GM21825 (cell line): ENCODE measurements around the gene EXD3.

Experiments used
- ATAC-seq: cut with Tn5 transposase; IDR thresholded peaks from one replicate; pipeline ENCODE4 v1.9.1; 2021; ENCODE audit warnings: mild to moderate bottlenecking, moderate library complexity; ENCODE audit not compliant: unreplicated experiment

EXD3 gene

DNA sequence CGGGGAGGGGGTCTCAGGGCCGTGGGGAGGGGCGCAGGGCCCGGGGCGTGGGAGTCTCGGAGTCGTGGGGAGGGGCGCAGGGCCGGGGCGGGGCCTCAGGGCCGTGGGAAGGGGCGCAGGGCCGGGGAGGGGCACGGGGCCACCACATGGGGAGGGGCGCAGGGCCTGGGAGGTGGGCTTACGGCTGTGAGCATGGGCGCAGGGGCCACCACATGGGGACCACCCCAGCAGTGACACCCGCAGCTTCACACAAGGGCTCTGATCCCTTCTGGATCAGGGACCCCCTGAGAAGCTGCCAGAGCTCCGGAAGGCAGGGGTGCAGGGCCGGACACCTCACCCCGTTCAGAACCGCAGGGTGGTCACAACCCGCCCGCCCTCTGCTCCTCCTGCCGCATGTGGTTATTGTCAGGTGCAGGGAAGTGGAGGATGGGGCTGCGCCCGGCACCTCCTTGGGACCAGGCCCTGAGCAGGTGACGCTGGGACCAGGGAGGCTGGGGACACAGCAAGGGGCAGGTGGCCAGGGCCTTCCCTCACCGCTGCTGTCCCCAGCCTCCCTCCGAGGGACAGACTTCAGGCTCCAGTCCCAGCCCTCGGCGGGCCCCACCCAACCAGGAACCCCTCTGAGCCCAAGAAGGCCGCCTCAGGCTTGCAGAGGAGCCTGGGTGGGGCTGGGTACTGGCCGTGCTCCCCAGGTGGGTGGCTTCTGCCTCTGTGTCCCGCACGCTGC lies 53.7 kb downstream of the EXD3 start:
- ATAC-seq = no peak

DNA sequence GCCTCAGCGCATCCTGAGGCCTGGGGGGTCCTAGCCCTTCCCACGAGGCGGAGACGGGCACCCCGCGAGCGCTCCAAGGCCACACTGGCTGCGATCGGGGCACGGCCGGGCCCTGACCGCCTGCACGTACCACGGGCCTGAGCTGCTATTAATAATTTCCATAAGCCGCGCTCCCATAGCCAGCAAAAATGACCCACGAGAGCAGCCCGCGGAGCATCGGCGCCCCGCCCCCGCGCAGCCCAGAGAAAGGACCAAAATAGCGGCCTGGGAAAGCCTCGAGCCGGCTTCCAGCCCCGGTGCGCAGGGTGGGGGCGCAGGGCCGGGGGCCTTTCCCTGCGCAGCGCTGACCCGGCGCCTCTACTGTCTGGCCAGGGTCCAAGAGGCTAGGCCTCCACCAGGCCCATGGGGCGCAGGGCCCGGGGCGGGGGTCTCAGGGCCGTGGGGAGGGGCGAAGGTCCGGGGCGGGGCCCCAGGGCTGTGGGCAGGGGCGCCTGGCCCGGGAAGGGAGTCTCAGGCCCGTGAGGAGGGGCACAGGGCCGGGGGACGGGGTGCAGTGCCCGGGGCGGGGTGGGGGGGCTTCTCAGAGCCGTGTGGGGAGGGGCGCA lies 54.4 kb downstream of the EXD3 start:
- no peak for ATAC-seq

DNA sequence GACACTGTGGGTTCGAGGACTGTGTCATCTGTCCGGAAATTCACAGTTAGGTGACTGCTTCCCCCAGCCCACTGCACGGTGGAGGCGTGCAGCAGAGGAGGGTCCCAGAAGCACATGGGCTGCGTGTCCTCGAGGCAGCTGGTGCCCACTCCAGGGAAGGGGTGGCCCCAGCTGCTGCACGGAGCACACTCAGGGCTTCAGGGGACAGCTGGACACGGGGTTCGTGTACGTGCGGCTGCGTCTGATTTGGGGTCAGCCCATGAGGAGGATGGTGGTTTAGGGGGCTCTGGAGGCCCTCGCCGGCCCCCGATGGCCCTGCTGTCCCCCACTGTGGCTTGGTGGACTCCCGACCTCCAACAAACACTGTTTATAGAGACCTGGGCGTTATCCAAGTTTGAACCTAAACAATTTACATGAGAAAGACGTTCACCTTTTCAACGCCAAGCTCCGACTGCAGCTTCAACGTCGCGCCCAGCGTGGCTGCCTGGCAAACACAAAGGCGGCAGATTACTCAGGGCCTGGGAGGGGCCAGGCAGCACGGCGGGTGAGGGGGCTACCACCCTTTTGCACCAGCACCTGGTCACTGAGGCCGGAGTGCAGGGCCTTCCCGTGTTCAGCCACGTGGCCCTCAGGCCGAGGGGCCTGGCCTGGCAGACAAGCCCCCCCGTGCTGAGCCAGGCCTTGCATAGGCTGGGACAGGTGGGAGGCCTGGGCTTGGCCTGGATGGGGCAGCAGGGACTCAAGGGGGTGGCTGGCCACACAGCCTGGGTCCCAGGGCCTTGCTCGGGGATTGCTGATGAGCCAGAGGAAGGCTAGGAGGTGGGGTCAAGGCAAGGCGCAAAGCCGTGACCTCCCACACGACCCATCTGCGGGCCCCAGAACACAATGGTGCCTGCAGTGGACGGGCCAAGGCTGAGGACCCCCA lies 55.2 kb downstream of the EXD3 start:
- no peak for ATAC-seq

DNA sequence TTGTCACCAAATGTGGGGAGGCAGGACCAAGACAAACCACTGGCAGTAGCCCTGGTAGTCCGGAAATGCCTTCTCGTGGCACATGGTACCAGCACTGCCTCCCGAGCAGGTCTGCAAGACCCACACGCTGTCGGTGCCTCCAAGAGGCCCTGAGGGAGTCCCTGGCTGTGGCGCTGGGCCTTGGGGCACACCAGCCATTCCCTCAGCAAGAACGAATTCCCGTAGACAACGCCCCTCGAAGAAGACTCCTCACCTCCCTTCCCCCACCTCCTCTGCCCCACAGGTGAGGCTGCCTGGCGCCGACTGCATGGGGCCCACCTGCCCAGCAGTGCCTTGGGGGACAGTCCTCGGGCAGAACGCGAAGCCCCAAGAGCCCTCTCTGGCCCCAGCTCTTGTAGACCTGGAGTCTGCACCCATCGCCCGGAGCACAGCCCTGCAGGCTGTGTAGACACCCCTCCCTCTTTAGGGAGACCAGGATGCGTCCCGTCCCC lies 56.0 kb downstream of the EXD3 start:
- ATAC-seq = no peak

DNA sequence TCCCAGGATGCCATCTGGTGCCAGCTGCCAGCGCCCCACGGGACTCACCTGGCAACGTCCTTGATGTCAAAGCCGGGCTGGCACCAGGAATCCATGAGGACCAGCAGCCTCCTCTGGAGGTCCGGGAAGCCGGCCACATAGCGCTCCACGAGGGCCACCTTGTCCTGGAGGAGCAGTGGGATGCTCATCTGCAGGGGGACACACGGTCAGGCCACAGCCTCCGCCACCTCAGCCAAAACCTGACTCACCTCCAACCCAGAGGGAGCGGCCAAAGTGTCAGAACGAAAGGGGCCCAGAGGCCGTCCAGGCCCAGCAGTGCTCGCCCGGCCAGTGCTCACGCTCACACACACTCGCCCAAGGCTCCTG lies 56.5 kb downstream of the EXD3 start:
- ATAC-seq = no peak

DNA sequence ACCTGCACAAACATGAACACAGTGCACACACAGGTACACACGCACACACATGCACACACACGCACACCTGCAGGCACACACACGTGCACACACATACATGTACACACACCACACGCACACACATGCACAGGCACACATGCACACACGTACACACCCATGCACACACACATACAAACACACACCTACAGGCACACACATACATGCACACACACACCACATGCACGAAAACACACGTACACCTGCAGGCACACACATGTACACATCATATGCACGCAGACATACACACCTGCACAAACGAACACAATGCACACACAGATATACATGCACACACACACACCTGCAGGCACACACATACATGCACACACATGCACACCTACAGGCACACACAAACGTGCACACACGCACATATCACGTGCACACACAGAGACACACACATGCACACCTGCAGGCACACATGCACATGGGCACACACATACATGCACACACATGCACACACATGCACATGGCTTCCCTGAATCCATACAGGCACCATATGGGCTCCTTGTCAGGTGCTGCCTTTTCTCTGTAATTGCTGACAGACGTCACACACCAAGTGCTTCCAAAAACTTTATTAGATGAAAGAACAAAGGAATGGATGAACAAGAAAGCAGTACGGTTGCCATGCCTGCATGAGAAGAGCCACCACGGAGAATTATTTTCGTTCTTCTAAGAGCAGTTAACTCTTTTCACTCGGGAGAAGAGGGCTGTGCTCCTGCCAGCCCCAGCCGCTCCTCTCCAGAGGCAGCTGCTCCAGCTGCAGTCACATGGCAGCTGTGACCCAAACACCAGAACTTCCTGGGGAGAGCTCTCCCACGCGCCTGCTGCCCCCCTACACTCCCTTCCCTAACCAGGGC lies 57.2 kb downstream of the EXD3 start:
- ATAC-seq = no peak

DNA sequence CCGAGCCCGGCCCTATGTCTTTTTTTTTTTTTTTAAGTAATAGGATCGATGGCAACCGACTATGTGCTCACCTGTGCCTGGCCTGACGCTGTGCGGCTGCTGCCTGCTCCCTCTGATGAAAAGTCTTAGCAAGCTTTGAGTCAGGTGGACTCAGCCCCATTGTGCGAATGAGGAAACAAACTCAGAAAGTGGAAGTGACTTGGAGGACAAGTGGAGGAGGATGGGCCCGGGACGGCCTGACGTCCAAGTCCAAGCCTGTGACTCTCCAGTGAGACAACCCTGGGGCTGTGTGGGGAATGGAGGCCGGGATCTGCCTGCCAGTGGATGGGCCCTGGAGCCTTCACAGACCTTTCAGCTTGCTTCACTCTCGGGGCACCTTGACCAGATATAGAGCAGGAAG lies 57.9 kb downstream of the EXD3 start:
- ATAC-seq = no peak

DNA sequence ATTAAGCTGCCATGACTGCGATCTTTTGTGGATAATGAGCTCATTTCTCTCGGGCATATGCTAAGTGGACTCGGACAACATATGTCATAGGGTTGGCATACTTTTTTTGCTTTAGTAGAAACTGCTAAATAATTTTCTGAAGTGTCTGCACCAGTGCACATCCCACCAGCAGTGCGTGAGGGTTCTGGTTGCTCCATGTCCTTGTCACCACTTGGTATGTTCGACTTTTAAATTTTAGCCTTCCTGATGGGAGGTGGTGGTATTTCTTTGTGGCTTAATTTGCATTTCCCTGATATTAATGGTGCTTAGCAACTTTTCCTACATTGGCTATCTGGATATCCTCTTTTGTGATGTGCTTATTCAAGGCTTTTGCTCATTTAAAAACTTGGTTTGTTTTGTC lies 63.1 kb downstream of the EXD3 start:
- no peak for ATAC-seq

DNA sequence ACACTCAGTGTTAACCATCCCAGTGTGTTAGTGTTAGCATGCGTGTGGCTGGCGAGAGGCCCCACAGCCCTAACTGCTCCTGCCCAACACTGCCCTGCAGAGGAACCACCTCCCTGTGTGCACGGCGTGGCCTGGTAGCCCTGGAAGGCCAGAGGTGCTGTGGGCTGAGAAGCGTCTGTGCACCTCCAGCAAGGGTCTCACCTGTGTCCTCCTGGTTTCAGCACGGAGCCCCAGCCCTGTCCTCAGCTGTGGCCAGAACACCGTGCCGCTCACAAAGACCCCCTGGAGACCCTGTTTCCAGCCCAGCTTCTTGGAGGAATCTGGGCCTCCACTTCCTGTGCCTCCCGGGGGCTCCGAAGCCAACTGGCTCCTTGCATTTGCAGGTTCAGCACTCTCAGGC lies 64.8 kb downstream of the EXD3 start:
- ATAC-seq = no peak

DNA sequence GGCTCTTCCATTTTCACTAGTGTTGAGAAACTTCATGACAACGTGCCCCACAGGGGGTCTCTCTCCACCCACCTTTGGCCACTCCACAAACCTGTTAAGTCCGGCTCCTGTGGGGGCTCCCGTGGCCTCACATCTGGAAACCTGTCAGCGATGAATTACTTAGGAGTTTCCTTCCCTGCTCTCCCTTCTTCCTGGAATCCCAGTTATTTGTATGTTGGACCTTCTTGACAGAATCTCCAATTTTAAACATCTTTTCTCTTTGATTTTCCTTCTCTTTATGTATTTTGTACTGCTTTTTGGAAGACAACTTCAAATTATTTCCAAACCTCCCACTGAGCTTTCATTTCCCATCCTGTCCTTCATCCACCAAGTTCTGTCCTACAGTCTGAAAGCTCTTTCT lies 65.8 kb downstream of the EXD3 start:
- no peak for ATAC-seq

DNA sequence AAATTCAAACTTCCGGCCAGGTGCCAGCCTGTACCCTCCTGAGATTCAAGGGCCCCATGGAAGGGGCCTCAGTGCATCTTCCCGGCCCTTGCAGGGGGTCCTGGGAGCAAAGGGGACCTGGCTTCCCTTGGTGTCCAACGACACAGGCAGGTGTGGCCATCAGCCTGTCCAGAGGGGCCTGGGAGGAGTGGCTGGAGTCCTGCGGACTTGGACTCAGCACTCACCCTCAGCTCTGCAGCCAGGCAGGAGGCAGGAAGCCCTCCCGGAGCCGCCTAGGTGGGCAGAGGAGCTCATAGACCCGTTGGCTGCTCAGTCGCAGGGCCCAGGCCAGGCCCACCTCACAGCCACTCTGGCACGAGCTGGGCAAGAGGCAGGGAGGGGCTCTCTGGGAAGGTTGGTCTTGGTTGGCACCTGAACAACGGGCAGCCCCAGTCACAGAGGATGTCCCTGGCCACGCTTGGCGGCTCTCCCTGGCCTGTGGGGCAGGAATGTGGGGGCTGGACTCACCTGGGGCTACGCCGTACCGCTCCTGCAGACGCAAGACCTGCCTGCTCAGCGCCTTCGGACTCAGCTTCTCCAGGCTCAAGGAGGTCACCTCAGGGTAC lies 67.1 kb downstream of the EXD3 start:
- ATAC-seq = no peak

DNA sequence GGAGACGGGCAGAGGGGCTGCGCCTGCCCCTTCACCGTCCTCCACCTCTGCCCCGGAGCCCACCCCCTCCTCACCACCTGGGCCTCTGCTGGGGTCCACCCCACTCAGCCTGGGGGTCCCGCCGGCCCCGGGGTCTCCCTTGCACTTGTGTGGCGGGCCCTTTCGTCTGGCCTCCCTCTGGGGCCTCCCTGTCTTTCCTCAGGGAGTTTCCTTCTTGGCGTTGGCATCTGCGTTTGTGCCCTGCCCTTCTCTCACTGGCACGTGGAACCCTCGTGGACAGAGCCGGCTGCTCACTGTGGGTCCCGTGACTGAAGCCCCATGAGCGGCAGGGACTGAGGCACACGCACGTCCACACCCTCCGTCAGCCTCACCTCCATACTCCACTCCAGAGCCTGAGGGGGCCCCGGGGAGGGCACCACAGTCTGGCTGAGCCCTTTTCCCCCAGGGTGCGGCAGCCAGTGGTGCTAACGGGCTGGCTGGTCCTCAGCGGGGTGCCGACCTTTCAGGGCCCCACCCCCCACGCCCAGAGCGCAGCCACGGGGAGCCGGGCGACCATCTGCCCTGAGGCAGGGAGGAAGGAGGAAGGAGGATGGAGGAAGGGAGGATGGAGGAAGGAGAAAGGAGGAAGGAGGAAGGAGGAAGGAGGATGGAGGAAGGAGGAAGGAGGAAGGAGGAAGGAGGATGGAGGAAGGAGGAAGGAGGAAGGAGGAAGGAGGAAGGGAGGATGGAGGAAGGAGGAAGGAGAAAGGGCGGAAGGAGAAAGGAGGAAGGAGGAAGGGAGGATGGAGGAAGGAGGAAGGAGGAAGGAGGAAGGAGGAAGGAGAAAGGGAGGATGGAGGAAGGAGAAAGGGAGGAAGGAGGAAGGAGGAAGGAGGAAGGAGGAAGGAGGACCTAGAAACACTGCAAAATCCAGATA lies 67.9 kb downstream of the EXD3 start:
- no peak for ATAC-seq

DNA sequence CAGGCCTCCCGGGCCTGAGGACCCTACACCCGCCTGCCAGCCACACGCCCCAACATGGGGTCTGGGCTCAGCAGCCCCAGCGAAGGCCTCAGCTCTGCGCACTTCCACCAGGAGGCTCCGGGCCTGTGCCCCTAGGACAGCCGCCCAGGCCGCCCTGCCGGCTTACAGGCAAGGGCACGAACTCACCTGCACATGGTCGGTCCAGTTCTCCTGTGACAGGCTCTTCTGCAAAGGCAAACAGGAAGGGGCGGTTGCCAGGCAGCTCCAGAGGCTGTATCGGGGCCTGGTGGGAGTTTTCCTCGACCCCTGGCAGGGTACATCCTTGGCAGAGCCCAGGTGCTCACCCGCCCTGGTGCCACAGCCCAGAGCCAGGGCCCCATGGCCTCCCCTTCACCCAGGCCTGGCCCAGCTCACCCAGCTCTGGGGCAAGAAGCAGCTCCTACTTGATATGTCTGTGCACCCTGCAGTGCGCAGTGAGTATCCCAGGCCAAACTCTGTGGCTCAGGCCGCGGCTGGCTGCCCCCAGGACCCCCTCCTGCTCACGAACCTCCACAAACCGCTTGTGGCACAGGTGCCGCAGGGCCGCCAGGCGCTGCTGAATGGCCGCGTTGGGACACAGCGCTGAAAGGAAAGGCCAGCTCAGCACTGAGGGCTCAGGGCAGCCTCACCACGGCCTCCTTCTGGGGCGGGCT lies 68.7 kb downstream of the EXD3 start:
- ATAC-seq = no peak

DNA sequence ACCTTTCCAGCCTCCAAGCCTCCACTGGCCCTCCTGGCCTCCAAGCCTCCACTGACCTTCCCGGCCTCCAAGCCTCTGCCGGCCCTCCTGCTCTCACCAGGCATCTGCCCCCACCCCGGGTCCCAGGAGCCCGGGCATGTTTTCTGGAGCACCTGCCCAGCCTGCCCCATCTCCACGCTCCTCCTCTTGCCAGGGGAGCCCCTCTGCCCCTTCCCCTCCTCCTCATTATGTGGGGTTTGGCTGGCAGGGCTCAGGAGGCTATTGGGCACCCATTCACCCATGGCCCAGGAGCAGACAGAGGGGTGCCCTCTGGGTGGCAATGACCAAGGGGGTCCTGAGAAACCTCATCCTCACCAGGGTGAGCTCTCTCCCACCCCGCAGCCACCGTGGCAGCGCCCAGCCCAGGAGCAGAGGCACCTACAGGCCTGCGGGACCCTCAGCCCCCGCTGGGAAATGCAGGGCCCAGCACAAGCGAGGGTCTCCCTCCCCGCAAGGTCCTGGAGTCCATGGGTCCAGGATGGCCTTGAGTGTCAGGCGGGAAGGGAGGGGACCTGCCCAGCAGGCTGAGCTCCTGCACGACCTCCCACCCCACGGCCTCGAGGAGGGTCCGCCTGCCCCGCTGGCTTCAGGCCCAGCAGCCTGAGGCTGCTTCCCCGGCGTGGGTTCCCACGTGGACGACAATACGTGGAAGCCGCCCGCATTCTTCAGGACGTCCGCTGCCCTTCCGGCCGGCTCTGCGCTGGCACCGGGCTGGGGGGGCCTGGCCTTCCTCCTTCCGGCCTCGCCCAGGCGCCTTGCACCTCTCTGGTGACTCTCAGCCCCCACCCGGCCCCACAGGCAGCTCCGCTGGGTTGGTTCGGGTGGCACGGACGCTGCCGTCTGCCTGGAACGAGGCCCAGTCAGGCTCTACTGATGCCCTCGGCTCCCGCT lies 69.5 kb downstream of the EXD3 start:
- ATAC-seq = no peak

DNA sequence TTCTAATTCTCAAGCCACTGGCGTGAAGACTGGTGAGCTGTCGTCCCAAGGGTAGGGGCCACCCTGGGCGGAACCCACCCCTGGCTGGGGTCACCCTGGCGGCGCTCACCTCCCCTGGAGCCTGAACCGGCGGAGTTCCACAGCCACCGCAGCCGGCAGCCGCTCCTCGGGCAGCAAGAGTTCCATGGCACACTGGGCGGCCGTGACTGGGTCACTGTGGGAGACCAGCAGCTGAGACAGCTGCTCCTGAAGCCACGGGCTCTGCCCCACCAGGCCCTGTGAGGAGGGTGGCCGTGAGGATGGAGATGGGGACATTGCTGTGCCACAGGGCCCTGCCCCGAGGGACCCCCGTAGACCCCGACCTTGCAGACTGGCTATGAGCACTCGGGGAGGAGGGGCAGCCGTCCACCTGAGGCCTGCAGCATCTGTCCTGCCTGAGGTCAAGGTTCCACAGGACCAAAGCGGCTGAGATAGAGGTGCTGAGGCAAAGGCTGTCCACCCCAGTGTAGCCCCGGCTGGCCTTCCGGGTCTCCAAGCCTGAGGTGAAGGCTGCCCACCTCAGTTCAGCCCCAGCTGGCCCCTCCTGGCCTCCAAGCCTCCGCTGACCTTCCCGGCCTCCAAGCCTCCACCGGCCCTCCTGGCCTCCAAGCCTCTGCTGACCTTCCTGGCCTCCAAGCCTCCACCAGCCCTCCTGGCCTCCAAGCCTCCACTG lies 70.3 kb downstream of the EXD3 start:
- no peak for ATAC-seq

DNA sequence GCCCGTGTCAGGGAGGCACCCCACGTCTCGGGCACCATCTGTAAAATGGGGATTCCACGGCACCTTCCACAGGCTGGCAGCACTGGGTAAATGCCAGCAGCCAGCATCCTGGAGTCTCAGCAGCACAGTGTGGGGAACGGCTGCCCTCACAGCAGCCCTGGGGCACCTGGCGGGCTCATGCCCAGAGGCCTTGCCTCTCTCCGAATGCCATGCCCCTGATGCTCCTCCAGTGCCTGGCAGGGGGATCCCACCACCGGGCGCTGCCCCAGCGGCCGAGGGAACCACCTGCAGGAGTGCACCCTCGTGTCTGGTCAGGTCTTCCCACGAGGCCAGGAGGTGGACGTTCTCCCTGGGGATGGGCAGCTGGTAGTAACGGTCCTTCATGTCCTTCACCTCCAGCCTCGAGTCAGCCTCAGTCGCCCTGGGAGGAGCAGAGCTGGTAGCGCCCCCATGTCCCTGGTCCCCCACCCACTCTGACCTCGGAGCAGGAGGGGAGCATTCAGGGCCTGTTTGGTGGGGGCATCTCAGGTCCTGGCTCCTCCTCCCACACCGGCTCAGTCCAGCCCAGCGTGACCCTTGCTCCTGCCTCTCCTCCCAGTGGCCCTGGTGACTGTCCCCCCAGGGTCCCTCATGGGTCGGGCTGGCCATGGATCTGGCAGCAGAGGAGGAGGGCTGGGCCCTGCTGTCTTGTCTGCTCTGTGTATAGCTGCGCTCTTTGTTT lies 71.0 kb downstream of the EXD3 start:
- no peak for ATAC-seq
